Activated CD4-positive, alpha-beta T cell treated with anti-CD3 and anti-CD28 coated beads, Interleukin-2, amount 50 U/mL, for 4 hours (primary cell): ENCODE data around the gene PITRM1.
"Not testable (repeated sequence)": the region's sequence is repeated elsewhere in the genome, so short reads cannot be mapped to it uniquely, and the experiment has no call there.

Source experiments
- DNase-seq, 2 experiments: peaks; one replicate each; pipeline ENCODE4 v3.0.0-alpha.2; 2020

PITRM1 gene

DNA sequence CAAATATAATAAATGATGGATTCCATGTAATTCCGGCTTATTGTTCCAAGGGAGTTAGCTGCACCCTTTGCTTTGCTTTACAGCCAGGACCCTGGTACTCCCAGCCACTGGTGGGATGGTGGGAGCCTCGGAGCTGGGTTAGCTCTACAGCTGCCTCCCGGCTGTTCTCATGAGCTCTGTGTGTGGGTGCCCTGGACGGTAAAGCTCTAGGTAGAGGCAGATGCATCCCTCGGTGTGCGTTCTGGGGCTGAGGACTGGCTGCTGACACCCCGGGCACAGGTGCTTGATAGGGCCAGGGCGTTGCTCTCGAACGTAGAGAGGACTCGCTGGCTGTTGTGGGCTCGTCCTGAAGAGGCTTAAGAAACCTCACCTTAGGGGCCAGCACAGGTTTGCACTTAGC is 55.1 kb downstream of the PITRM1 start:
- no peak for DNase-seq

DNA sequence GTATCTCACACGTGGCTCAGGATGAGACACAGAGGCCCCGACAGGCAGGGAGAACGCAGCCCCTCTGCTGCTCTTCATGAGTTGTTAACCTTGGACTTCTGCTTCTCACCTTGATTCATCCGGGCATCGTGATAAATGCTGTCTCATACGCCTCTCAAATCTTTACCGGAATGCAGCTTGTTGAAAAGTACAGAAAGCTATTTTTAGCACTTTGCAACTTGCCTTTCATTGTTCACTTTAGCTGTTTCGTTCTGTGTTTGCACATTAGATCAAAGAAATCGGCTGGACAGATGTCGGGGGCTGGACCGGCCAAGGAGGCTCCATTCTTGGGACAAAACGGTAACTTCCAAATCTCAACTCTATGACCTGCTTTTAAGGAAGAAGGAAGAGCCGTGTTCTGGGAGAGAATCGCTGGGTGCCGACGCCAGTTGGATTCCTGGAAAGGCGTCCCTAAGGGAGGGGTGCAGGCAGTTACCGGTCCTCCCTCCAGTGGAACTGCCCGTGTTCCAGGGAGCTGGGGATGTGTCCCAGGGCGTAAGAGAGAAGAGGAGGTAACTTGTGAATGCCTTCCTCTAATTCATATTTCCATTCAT is 56.0 kb downstream of the PITRM1 start:
- no peak for DNase-seq

DNA sequence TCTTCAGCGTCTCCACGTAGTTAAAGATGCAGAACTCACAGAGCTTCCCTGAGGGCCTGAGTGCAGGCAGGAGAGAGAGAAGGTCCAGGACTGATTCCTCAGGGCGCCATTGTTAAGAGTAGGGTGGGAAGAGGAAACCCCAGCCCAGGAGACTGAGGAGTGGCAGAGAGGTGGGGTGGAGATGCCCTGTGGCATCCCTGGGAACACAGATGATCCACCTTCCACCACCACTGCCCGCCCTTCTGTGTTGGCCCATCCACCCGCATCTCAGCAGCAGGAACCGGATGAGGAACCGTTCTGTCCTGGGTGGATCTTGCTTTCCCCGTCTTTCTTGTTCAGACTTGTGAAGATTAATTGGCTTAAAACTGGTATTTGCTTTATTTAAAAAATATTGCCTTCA is 56.9 kb downstream of the PITRM1 start:
- no peak for DNase-seq

DNA sequence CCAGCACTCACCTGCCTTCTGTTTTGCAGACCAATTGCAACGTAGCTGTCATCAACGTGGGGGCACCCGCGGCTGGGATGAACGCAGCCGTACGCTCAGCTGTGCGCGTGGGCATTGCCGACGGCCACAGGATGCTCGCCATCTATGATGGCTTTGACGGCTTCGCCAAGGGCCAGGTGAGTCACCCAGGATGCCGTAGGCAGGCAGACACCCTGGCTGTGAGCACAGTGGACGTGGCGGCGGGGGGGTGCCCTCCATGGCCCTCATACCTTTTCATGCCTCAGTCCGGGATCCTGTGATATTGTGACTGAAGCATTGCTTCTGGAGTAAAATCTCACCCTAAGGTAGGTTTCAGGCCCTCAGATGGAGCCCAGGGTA is 59.2 kb downstream of the PITRM1 start:
- no peak for DNase-seq

DNA sequence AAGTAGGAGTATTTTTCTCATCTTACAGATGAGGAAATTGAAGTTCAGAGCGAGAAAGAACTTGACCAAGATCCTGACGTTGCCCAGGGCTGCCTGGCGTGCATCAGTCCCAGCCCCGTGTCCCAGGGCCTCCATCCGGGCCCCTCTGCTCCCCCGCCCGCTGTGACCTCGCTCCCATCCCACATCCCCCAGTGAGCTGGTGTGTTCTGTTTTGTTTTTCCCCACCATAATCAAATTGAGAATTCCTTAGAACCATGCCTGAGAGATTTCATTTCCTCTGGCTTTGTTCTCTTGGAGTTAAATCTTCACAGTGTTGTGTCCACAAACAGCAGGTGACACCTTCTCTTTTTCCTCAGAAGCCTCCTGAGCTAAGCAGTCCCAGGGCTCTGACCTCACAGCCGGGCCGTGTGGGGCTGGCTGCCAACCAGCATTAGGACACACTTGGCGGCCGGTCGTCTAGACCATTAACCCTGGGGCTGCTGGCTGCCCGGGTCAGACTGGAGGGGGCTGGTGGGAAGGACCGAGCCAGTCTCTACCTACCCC is 60.9 kb downstream of the PITRM1 start:
- no peak for DNase-seq

DNA sequence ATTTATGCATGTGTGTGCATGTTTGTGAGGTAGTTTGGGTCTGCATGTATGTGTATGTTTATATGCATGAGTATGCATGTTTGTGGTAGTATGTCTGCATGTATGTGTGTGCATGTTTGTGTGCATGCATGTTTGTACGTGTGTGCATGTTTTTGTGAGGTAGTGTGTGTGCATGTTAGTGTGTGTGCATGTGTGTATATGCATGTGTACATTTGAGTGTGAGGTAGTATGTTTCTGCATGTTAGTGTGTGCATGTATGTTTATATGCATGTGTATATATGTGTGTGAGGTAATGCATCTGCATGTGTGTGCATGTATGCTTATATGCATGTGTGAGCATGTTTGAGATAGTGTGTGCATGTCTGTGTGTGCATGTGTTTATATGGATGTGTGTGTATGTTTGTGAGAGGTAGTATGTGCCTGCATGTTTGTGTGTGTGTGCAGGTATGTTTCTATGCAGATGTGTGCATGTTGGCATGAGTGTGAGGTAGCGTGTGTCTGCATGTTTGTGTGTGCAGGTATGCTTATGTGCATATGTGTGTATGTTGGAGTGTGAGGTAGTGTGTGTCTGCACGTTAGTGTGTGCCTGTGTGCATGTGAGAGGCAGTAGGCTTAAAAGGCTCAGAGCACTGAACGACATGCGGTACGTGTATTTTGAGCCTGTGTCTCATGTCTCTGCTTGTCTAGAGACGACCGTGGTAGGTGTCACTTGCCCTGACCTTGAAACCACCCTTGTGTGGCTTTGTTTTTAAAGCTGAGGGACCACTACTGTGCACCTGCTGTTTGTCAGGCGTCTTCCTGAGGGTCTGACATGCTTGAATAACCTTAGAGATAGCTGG is 61.6 kb downstream of the PITRM1 start:
- DNase-seq, result no peak

DNA sequence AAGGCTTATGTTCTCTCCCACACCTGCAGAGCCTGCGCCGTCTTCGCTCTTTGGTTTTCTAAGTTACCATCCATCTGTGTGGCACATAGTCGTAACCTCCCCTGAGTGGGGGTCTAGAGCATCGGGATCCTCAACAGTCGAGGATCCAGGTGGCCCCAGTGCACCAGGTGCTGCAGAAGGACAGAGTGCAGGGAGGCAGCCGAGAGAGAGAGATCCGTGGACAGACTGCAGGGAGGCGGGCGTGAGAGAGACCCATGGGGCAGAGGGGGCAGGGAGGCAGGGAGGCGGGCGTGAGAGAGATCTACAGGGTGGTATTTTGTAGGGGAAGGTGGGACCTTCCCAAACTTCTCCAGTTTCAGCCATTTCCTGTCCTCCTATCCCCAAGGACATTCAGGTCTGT is 62.9 kb downstream of the PITRM1 start:
- no peak for DNase-seq

DNA sequence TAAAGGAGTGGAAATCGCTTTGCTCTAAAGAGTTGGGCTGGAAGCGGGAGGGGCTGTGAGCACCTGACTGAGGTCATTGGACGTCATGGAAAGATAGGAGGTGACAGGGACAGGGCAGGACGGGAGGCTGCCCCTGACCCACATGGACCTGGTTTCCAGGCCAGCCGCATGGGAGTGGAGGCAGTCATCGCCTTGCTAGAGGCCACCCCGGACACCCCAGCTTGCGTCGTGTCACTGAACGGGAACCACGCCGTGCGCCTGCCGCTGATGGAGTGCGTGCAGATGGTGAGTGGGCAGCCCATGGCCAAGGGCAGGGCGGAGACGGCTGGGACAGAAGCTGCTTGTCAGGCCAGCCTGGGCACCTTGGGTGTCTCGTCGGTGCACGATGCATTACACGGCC is 63.4 kb downstream of the PITRM1 start:
- no peak for DNase-seq

DNA sequence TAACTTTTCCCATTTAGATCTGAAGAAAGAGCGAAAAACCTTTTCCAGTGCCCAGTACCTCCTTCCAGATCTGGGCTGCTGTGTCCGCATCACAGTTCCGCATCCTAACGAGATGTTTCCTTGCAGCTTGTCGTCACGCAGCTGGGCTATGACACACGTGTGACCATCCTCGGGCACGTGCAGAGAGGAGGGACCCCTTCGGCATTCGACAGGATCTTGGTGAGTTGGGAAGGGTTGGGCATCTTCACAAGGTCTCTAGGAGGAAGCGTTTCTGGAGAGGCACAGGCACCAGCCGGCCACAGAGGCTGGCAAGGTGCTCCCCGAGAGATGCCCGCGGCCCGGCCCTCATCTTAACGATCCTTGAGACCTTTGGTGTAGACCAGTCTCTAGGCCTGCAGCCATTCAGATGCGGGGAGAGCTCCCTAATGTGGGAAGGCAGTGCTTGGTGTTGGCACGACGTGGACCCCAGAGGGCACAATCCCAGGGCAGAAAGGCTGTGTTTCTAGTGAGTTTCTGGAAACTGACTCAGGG is 63.9 kb downstream of the PITRM1 start:
- DNase-seq, result no peak

DNA sequence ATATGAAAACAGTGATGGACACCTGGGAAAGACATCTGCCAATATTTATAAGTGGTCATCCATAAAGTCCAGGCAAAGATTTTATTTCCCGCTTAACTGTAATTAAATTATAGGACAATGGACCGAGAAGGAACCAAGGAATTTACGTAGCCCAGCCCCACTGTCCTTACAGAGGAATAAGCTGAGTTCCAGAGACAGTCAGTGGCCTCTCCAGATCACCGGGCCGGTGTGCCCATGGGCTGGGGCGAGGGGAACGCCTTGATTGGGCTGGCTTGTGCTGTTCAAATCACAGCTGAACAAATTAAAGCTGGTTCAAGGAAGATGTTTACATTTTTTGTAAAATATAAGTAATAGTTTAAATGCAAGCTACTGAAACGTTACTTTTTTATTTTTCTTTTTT is 64.5 kb downstream of the PITRM1 start:
- DNase-seq, result no peak

DNA sequence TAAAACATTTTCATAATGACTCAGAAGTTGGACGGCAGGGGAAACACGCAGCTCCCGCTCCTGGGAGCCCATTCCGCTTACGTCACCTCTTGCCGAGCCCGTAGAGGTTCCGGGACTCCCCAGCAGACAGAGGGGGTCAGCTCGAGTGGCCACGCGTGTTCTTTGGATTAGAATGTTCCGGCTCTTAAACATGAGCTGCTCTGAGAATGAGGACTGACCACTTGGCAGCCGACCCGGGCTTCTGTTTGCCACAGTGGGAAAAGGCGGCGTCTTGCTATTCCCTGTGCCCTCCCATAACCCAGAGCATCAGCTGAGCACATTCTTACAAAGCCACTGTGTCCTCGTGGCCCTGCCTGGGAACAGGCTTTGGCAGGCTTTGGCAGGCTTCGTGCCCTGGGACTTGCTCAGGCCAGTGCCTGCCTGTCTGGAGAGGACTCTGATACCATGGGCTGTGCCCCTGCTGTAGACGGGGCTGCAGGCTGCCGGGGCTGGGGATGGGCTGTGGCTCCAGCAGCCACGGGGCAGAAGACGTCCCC is 65.1 kb downstream of the PITRM1 start:
- no peak for DNase-seq

DNA sequence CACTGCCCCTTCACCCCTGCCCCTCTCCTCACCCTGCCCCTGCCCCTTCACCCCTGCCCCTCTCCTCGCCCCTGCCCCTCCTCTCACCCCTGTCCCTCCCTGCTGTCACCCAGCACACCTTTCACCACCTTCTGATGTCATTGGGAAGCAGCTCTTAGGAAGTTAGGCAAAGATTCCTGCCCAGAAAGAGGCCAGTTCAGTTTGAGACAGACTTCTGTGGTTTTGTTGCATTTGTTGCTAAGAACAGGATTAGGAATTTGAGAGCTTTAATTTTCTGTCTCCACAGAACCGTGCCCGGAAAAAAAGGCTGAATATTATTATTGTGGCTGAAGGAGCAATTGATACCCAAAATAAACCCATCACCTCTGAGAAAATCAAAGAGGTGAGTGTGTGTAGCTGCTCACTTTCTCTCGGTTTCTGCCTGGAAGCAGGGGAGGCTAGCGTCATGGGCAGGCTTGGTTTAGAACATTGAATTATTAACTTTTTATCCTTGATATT is 65.6 kb downstream of the PITRM1 start:
- DNase-seq, result no peak

DNA sequence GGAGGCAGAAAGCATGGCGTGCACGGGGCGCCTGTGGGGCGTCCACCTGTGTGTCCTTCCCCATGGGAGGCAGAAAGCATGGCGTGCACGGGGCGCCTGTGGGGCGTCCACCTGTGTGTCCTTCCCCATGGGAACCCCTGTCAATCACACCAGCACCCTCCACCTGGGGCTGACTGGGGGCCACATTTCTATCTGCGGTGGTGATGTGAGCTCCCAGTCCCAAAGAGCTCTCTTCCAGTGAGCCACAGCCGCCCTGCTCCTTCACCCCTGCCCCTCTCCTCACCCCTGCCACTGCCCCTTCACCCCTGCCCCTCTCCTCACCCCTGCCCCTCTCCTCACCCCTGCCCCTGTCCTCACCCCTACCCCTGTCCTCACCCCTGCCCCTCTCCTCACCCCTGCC is 66.3 kb downstream of the PITRM1 start:
- not testable (repeated sequence) for DNase-seq

DNA sequence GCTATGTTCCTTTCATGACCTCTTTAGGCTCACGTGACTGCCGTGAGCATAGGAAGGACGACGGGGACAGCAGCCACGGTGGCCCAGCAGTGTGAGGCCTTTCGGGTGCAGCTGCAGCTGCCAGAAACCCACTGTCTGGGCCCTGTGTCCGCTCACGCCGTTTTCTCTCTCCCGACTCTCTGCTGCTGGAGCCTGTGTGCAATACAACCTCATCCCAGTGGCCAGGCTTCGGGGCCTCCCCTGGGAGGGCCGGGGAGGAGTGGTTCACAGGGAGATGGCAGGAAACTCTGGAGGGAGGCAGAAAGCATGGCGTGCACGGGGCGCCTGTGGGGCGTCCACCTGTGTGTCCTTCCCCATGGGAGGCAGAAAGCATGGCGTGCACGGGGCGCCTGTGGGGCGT is 66.7 kb downstream of the PITRM1 start:
- no peak for DNase-seq

DNA sequence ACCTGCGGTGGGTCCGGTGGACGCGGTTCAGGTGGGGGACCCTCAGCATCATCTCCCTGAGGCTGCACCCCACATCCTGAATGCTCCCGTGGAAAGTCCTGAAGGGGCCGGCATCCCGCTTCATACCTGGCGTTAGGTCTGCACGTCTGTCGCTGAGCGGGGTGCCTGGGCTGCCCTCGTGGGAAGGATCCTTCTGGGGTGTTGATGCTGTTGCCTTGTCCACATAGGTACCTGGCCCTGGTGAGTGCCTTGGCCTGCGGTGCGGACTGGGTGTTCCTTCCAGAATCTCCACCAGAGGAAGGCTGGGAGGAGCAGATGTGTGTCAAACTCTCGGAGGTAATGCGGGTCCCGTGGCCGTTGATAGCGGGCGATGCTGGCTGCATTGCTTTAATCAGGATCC is 67.4 kb downstream of the PITRM1 start:
- DNase-seq, result no peak

DNA sequence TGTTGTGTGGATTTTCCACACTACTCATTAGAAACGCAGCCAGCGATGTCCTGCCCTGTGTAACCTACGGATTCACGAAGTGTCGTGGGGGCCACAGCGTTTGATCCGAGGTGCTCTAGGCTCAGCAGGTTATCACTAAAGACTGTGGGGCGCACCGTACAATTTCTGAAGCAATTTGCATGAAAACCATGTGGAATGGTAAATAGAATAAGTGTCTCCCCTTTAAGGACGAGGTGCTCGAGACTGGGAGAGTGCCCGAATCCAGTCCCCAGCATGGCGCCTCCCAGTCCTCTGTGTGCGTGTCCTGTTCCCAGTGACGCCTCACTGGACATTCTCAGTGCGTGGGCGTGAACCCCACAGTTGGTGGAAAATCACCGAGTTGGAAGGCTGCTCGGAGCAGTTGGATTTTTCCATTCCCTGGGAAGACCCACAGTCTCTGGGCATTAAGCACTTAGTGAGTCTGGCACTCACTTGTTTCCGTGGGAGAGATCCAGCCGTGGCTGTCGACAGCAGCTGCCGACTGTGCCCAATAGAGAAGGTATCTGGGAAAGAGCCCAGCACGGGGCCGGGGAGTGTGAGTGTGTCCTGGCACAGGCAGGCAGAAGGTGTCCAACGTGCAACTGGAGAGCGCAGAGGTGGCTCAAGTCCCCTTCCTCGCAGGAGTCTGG is 68.2 kb downstream of the PITRM1 start:
- no peak for DNase-seq

DNA sequence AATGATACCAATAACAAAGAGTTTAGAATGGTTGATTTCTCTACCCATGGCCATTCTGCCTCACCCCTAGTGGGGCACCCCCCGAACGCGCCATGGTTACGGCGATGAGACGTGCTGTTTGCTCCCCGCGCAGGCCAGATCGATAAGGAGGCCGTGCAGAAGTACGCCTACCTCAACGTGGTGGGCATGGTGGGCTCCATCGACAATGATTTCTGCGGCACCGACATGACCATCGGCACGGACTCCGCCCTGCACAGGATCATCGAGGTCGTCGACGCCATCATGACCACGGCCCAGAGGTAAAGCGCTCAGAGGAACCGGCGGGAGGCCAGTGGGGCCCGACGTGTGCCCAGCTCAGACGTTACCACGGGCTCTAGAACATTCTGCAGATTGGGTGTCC is 68.9 kb downstream of the PITRM1 start:
- DNase-seq, result no peak

DNA sequence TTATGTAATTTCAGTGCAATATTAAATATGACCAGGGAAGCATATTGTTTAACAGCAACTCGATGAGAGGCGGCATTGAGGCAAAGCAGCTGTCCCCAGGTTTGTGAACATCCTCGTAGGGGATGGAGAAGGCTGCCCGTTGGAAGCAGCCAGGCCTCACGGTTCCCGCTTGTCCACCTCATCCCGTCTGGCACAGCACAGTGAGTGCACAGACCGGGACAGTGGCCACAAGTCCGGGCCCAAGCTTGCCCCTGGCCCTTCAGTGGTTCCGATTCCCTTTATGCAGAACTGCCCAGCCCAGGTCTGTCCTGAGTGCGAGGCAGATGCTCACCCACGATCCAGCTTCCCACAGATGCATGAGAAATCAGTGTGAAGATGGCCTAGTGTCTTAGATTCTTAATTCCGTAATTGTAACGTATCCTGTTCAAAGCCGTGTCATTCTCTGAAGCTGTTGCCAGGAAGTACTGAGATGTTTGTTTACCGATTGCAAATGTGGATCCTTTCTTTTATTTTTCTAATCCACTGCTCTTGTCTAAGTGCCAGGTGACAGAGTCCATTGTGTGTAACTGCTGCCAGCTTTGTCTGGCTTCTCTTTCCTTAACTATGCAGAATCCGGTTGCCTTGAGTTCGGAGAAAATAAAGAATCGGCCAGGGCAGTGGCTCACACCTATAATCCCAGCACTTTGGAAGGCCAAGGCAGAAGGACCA is 69.7 kb downstream of the PITRM1 start:
- no peak for DNase-seq

DNA sequence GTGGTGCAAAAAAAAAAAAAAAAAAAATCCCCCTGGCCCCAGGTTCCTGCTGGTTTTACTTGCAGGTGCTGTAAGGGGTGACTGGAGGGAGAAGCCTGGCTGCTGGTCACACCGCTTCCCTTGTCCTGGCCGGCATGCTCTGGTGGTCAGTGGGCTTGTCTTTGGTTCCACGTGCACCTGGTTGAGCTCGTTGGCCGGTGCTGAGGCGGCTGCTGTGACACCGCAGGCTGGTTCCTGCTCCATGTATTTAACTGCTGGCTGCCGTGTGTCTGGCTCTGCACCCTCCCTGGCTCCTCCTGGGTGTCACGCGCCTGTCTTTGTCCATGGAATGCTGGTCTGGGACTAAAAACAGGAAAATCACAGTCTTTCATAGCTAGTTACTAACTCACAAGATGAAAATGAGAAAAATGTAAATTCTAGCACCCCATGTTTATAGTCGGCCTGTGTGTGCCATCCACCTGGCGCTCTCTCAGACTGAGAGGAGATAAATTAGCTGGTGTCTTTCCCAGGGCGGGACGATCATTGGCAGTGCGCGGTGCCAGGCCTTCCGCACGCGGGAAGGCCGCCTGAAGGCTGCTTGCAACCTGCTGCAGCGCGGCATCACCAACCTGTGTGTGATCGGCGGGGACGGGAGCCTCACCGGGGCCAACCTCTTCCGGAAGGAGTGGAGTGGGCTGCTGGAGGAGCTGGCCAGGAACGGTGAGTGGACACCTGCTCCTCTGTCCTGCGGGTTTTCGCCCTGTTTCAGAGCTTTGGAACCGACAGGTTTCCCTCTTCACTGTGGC is 71.5 kb downstream of the PITRM1 start:
- DNase-seq, result no peak

DNA sequence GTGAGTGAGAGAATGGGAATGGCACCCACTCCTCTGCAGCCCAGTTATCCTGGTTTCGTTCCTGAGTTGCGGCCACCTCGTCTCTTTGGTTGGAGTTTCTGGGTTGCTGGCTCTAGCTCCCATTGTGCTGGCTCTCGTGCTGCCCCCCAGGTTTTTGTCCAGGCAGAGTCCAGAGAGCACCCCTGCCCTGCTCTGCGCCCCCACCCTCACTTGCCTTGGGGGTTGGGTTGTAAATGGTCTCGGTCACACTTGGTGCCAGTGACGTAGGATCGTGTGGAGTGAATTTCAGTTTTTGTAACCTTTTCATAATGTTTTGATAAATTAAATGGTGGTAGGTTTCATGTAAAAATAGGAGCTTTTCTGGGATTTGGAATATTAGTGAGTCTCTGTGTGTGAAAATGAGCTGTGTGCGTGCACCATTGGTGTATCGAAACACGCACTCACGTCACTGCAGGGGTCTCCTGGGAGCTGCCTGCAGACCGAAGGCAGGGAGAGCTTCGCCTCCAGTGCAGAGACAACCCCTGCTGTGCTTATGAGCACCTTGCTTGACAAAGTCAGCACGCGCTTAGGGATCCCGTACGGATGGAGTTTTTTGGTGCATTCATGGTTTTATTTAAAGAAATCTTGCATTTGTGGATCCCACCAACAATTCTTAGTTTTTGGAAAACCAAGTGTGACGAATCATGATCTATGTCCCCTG is 72.3 kb downstream of the PITRM1 start:
- DNase-seq, result no peak
